Gastrocnemius medialis (tissue), 4 donors: ENCODE measurements around the gene TRIM24. TPM values are rescaled to one million over a fixed set of nuclear protein-coding genes. Genes with fewer than 3 reads are reported as not detected.

Experiments used
- ATAC-seq, 2 donors: fragments of 150-250 bp; one replicate each; pipeline ENCODE4 v1.9.1; 2016
- DNase-seq, 2 donors: peaks; one replicate each; pipeline ENCODE4 v3.0.0-alpha.2; 2019
- H3K27ac ChIP-seq, 4 donors: fragments of 200-600 bp; sonication (generic); 1 replicate in 1 of 4; 2 replicates in 3 of 4; pipeline ENCODE4 v1.5.1; 2016 to 2018; ENCODE audit warnings: mild to moderate bottlenecking in 2 of 4, moderate library complexity in 1 of 4
- H3K27me3 ChIP-seq, 3 donors: fragments of 200-600 bp; sonication (generic) in 2 of 3; 1 replicate in 1 of 3; 2 replicates in 2 of 3; pipeline versions ENCODE4 v1.5.1 to v1.6.0; 2016 to 2019; ENCODE audit warnings: mild to moderate bottlenecking in 1 of 3, moderate library complexity in 1 of 3
- H3K36me3 ChIP-seq, 2 donors: fragments of 200-600 bp; sonication (generic) in 1 of 2; one replicate each; pipeline ENCODE4 v1.5.1; 2017 to 2018
- H3K4me1 ChIP-seq, 2 donors: fragments of 200-600 bp; sonication (generic) in 1 of 2; one replicate each; pipeline ENCODE4 v1.5.1; 2016 to 2017; ENCODE audit warnings: mild to moderate bottlenecking in 2 of 2
- H3K4me3 ChIP-seq, 4 donors: fragments of 200-600 bp; sonication (generic) in 3 of 4; 1 replicate in 1 of 4; 2 replicates in 3 of 4; pipeline ENCODE4 v1.5.1; 2016 to 2019; ENCODE audit warnings: mild to moderate bottlenecking in 2 of 4
- H3K9me3 ChIP-seq, 3 donors: fragments of 200-600 bp; sonication (generic) in 2 of 3; 1 replicate in 1 of 3; 2 replicates in 2 of 3; pipeline ENCODE4 v1.5.1; 2016 to 2019
- POLR2A ChIP-seq, 2 donors: fragments of 450-650 bp; IDR thresholded peaks; one replicate each; pipeline ENCODE4 v1.6.1; 2017; ENCODE audit warnings: antibody characterized with exemption in 2 of 2, mild to moderate bottlenecking in 2 of 2, moderate library complexity in 2 of 2
- in situ Hi-C, 4 donors: fragments of 200-750 bp; cut with MboI; loops; one replicate each; pipeline versions ENCODE4 v1.15.0 to v1.8.0; 2017; ENCODE audit warnings: low sequenced_read_pairs in 4 of 4
- intact Hi-C: fragments of 100-400 bp; cut with DNase I; formaldehyde crosslinking; loops from one replicate; pipeline ENCODE4 v1.15.1; 2023; ENCODE audit warnings: low total_unique reads
- total RNA-seq, 4 donors: library from RNA; depleted of rRNA; stranded (reverse); fragments of >200 nt; gene quantifications; one replicate each; pipeline versions ENCODE4 v1.1.0 to v1.2.3, GENCODE V29; 2016
- TF ChIP-seq, protein P1 (sequence below), 5 experiments: fragments of 450-650 bp in 3 of 5; fragments of 200-600 bp in 2 of 5; sonication (generic) in 2 of 5; IDR thresholded peaks in 4 of 5; conservative IDR thresholded peaks in 1 of 5; 1 replicate in 4 of 5; 2 replicates in 1 of 5; pipeline ENCODE4 v1.5.1; 2016 to 2019; ENCODE audit warnings: antibody characterized with exemption in 5 of 5, mild to moderate bottlenecking in 3 of 5, moderate library complexity in 3 of 5

Gene TRIM24
- total RNA-seq, 4 donors from 2014 or later, result 17.1 to 26.5 (median 20.0) TPM

DNA sequence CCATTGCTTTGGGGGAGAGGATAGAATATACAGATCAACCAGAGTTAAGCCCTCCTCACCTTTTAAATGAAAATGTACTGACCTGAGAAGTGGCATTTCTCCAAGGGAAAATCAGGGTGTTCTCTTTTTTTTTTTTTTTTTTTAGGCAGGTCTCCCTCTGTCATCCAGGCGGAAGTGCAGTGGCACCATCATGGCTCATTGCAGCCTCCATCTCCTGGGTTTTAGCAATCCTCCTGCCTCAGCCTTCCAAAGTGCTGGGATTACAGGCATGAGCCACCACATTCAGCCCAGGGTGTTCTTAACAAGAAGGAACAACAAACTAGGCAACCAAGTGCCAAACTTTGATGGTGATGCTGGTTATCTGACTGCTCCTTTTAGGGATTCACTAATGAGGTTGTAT lies 130.1 kb downstream of the TRIM24 start:
- TF ChIP-seq POLR2A (IDR thresholded peaks at IDR 0.05), result no peak
- TF ChIP-seq, protein P1, sequence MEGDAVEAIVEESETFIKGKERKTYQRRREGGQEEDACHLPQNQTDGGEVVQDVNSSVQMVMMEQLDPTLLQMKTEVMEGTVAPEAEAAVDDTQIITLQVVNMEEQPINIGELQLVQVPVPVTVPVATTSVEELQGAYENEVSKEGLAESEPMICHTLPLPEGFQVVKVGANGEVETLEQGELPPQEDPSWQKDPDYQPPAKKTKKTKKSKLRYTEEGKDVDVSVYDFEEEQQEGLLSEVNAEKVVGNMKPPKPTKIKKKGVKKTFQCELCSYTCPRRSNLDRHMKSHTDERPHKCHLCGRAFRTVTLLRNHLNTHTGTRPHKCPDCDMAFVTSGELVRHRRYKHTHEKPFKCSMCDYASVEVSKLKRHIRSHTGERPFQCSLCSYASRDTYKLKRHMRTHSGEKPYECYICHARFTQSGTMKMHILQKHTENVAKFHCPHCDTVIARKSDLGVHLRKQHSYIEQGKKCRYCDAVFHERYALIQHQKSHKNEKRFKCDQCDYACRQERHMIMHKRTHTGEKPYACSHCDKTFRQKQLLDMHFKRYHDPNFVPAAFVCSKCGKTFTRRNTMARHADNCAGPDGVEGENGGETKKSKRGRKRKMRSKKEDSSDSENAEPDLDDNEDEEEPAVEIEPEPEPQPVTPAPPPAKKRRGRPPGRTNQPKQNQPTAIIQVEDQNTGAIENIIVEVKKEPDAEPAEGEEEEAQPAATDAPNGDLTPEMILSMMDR (IDR thresholded peaks at IDR 0.05 in 4 of 5, conservative IDR thresholded peaks at IDR 0.05 in 1 of 5), result no peak
- DNase-seq, result no peak
- Histone ChIP-seq H3K36me3 (peaks cover 0 to 14% of the 10 kb centered on the region in 2 donors), H3K27me3 (no peaks in the 10 kb centered on the region), H3K9me3 (no peaks in the 10 kb centered on the region), H3K27ac (no peak overlapping the region), H3K4me3 (no peak overlapping the region), H3K4me1 (no peaks in the 10 kb centered on the region)
- ATAC-seq, result no peak
- intact Hi-C loops (no loop called here), in situ Hi-C loops (no loop called here)

DNA sequence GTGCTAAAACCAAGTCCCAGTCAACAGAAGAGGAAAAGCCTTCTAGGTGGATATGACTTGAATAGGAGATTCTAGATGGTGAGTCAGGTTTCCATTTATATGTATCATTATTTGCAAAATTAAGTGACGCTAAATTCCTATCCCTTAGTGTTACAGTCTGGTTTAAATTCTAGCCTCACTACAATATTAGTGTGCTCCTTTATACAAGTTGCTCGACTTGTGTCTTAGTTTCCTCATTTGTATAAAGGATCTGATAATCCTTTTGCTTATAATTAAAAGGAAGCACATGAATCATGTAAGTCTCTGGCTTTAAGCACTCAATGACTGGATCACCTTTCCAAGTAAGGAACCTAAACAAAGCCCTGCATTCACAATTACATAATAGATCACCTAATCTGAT lies 135.4 kb downstream of the TRIM24 start:
- no peaks in the 10 kb centered on the region for H3K4me1 ChIP-seq
- DNase-seq (no peak), ATAC-seq (no peak)
- TF ChIP-seq, protein P1 (IDR thresholded peaks at IDR 0.05 in 4 of 5, conservative IDR thresholded peaks at IDR 0.05 in 1 of 5), result no peak
- no peak for TF ChIP-seq POLR2A (IDR thresholded peaks at IDR 0.05)
- in situ Hi-C loops (no loop called here), intact Hi-C loops (no loop called here)
- no peak overlapping the region for H3K4me3 ChIP-seq
- H3K27ac ChIP-seq, result no peak overlapping the region
- H3K36me3 ChIP-seq, result no peaks in the 10 kb centered on the region
- H3K27me3 ChIP-seq, result no peaks in the 10 kb centered on the region
- H3K9me3 ChIP-seq, result no peaks in the 10 kb centered on the region

DNA sequence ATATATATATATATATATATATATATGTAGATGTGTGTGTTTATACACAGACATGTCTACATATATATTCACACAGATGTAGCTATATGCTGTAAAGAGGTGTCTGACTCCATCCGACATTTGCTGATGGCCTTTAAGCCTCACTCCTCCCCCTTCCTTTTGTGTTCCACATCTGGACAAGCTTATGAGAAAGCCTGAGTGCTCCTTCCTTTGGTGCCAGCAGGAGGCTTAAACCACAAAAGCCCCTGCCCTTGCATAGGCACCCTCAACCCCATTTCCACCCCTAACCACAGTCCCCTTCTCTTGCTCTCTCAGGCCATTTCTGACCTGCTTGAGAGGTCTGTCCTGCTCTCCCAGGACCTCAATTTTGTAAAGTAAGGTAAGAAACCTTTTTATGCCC lies 142.4 kb downstream of the TRIM24 start:
- no peak for ATAC-seq
- H3K36me3 ChIP-seq, result no peaks in the 10 kb centered on the region
- no peak for DNase-seq
- no peak overlapping the region for H3K4me3 ChIP-seq
- TF ChIP-seq, protein P1 (IDR thresholded peaks at IDR 0.05 in 4 of 5, conservative IDR thresholded peaks at IDR 0.05 in 1 of 5), result no peak
- TF ChIP-seq POLR2A (IDR thresholded peaks at IDR 0.05), result no peak
- no peaks in the 10 kb centered on the region for H3K27me3 ChIP-seq
- intact Hi-C loops (no loop called here), in situ Hi-C loops (no loop called here)
- no peak overlapping the region for H3K27ac ChIP-seq
- H3K4me1 ChIP-seq, result no peaks in the 10 kb centered on the region
- H3K9me3 ChIP-seq, result no peaks in the 10 kb centered on the region

DNA sequence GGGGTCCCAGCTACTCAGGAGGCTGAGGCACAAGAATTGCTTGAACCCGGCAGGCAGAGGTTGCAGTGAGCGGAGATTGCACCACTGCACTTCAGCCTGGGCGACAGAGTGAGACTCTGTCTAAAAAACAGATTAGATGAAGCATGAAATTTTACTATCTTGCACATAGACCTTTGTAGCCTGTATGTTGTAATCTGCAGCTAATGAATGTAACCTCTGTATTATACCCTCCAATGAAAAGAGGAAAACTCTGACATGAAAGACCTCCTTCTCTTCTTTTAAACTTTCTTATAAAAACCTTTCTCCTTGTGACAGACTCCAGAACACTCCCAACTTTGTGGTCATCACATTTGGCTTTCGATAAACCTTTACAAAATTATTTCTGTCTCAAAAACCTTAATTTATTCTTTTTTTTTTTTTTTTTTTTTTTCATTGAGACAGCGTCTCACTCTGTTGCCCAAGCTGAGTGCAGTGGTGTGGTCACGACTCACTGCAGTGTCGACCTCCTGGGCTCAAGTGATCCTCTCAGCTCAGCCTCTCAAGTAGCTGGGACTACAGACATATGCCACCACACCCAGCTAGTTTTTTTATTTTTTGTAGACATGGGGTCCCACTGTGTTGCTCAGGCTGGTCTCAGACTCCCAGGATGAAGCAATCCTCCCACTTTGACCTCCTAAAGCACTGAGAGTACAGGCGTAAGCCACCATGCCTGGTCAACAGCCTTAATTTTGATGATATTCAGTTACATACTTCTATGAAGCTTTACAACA lies 143.7 kb downstream of the TRIM24 start:
- TF ChIP-seq, protein P1 (IDR thresholded peaks at IDR 0.05 in 4 of 5, conservative IDR thresholded peaks at IDR 0.05 in 1 of 5), result no peak
- no peak for TF ChIP-seq POLR2A (IDR thresholded peaks at IDR 0.05)
- ATAC-seq, result no peak

More for the DNA sequence above, 143.7 kb downstream of the TRIM24 start:
- in situ Hi-C loops, result no loop called here
- H3K4me1 ChIP-seq, result no peaks in the 10 kb centered on the region
- no peaks in the 10 kb centered on the region for H3K36me3 ChIP-seq
- H3K27ac ChIP-seq, result no peak overlapping the region
- no peaks in the 10 kb centered on the region for H3K9me3 ChIP-seq
- no peak overlapping the region for H3K4me3 ChIP-seq
- intact Hi-C loops, result no loop called here
- H3K27me3 ChIP-seq, result no peaks in the 10 kb centered on the region
- DNase-seq, result no peak
